IPS-18c (cell line): Measurements from ENCODE around the gene ITPR1.

Source experiments
- H3K4me3 ChIP-seq: 2 replicates; pipeline ENCODE4 v1.7.0; 2013; ENCODE audit warnings: low read depth, mild to moderate bottlenecking, low read length, moderate library complexity; ENCODE audit not compliant: insufficient read depth
- H3K9me3 ChIP-seq: one replicate; pipeline ENCODE4 v1.6.1; 2013; ENCODE audit warnings: mild to moderate bottlenecking, low read length, moderate library complexity; ENCODE audit not compliant: control insufficient read depth, insufficient read depth

ITPR1 gene

DNA sequence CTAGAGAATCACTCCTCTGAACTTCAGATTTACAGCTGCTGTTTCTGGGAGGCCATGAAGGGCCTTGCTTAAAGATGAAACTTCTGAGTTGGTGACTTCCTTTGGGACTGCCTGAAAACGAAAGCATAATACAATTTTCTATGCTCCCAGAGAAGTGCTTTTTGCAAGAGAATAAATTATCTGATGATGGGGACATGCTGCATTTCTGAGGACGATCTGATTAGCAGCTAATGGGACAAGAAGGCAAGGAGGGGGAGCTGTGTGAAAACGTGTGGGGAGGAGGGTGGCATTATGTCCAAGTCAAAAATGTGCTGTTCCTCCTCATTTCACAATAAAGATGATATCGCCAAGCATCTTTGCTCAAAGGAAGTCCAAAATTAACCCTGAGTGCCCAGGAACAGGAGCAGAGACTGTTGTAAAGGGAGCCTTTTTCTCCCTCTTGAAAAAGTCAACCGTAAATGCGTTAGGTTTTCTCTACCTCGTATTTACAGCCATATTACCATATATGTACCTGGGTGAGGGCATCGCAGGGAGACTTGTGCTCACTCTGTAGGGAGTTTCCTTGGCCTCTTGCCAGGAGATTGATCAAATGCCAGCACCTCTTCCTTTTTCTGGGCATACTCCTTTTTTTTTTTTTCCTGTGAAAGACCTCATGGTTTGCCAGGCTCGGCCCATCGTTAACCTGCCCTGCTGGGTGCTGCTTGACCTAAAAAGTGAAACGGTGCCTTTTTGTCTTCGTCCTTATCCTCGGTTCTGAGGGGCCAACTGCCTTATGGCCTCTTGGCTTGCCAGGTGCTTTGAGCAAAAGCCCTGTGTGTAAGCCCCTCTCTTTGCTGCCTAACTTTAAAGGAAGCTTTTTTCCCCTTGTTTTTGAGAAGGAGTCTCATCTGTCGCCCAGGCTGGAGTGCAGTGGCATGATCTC lies 11.5 kb downstream of the ITPR1 start:
- no peaks in the 10 kb centered on the region for H3K9me3 ChIP-seq
- no peak overlapping the region for H3K4me3 ChIP-seq

GRCh38 chr3:4505688-4506558 lies 12.8 kb downstream of the ITPR1 start:
- no peaks in the 10 kb centered on the region for H3K9me3 ChIP-seq
- H3K4me3 ChIP-seq = no peak overlapping the region

GRCh38 chr3:4506559-4507023 lies 13.4 kb downstream of the ITPR1 start:
- Histone ChIP-seq H3K9me3 (no peaks in the 10 kb centered on the region), H3K4me3 (no peak overlapping the region)

DNA sequence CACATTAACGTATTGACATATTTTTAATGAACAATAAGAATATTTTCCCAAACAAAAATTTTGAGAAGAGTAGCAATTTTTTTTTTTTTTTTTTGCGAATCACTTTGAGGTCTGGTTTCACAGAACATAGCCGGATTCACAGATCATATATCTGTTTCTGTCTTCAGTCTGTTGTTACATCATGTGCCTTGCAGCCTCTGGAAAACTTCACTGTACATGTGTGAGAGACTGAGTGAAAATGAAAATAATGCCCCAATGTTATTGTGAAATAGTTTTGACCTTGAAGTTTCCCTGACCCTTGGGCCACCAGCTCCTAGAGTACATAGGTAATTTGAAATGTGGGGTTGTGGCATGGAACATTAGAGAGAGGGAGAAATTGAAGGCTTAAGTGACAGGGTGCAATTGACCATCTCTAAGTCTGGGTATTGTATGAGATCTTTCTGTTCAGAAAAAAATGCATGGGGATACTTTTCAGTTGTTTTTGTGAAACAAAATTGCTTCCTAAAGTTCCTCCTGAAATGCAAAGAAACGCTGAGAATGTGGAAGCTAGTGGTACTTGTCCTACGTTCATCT lies 14.0 kb downstream of the ITPR1 start:
- Histone ChIP-seq H3K4me3 (no peak overlapping the region), H3K9me3 (no peaks in the 10 kb centered on the region)

DNA sequence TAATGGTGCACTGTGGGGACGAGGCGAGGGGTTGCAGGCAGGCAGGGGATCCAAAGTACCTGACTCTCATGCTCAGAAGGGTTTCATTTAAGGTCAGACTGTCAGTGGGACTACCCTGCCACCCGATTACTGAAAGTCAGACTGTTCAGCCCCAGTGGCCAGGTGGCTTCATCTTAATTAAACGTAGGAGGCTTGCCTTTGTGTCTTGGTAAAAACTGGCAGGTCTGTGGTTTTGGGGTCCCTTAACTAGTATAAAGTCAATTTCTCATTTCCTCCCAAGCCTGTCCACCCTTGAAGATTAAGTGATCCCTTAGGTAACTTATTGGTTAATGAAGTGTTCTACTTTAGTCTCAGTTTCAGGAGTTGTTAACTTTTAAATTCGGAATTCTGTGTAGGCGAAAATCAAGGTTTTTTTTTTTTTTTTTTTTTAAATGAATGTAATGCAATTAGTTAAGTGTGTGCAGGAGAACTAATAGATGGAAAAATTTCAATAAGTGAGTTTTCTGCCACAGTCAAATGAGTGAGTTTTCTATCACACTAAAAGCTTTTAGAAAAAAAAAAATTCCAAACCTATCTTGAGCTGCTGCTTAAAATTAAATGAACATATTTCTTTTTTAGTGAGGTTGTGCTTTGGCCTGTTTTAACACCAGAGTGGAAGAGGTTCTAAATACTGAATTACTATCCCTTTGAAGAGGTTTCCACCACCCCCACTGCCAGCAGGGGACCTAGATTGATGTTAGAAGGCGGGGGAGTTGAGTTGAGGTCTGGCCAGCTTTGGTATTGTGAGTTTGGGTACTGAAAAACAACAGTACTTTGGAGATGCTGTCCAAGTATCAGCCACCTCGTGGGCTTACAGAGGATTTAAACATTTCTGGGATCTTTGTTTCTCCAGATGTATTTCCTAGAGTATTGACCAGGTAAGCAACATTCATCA lies 15.2 kb downstream of the ITPR1 start:
- H3K4me3 ChIP-seq = no peak overlapping the region
- no peaks in the 10 kb centered on the region for H3K9me3 ChIP-seq

DNA sequence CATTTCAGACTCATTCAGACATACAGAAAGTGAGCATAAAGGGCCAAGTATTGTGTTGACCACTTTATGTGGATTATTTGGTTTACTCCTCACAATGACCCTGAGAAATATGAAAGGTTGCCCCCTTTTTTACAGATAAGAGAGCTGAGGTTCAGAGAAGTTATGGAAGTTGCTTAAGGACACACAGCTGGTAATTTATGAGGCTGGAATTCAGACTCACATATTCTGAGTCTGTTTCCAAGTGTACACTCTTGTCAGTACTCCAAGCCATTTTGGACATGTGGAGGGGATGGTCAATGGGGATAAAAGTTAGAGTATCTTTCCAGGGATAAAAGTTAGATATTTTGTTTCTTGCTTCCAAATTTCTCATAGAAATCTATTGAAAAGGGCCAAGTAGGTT lies 15.9 kb downstream of the ITPR1 start:
- H3K4me3 ChIP-seq = no peak overlapping the region; the same call in 1 of the 2 replicates
- H3K9me3 ChIP-seq = no peaks in the 10 kb centered on the region

- Histone ChIP-seq H3K4me3 (no peak overlapping the region), H3K9me3 (no peaks in the 10 kb centered on the region)
These were observed 17.0 kb downstream of the ITPR1 start for GRCh38 chr3:4509983-4510755.

GRCh38 chr3:4511491-4512262 lies 18.5 kb downstream of the ITPR1 start:
- H3K4me3 ChIP-seq = no peak overlapping the region
- no peaks in the 10 kb centered on the region for H3K9me3 ChIP-seq

DNA sequence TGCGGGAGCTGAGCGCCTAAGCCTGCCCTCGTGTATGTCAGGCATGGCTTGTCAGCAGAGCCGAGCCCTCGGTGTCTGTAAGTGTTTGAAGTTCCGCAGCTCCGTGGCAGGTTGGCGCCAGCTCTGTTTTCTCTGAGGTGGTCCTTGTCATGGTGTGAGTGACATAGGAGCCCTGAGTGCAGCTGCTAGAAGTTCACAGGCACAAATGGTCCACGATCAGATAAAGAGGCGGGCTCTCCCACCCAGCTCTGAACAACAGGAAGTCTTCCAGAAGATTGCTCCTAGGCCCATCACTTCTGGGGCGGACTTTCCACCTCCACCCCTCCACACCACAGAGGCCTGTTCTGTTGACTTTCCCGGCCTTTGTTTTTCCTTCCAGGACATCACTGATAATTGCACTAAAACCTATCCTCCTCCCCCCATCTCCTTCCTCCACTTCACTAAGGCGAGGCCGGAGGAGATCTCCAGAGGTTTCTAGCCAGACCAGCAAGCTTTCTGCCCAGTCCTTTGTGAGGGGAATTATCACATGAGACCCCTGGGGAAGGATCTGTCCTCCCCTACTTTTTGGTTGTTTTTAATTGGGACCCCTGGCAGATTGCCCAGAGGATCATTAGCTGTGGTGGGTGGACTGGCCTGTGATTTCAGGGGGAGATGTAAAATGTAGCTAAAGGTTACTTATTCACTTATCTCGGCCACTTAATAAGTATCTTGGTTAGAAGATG lies 19.9 kb downstream of the ITPR1 start:
- no peak overlapping the region for H3K4me3 ChIP-seq
- H3K9me3 ChIP-seq = no peaks in the 10 kb centered on the region

- Histone ChIP-seq H3K9me3 (no peaks in the 10 kb centered on the region), H3K4me3 (no peak overlapping the region)
These were observed 21.2 kb downstream of the ITPR1 start for GRCh38 chr3:4514321-4514720.

- Histone ChIP-seq H3K9me3 (no peaks in the 10 kb centered on the region), H3K4me3 (no peak overlapping the region)
These were observed 21.8 kb downstream of the ITPR1 start for GRCh38 chr3:4514916-4515315.

DNA sequence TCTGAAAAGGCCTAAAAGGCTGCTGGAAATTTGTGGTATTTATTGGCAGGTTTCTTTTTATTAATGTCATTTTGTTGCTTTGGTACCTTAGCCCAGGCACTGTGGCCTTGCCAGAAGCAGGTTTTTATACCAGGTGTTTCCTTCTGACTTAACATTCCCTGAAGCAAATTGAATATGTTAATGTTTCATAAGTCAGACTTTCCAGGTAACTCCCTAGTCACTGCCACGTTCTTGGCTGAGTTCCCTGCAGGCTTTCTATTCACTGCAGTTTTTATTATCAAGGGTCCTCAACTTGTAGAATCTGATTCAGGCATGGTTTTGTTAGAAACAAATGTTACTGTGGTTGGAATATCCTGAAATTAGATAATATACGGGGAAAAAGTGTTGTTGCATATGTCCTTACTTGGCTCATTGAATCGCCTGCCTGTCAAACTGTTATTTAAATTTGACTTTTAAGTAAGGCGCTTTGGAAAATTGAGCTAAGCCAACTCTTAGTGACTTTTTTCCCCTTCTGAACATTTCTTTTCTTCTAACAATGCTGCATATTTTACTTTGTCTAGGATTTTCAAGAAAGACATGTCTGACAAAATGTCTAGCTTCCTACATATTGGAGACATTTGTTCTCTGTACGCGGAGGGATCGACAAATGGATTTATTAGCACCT lies 22.9 kb downstream of the ITPR1 start:
- Histone ChIP-seq H3K9me3 (no peaks in the 10 kb centered on the region), H3K4me3 (no peak overlapping the region)

GRCh38 chr3:4517093-4517492 lies 23.9 kb downstream of the ITPR1 start:
- Histone ChIP-seq H3K4me3 (no peak overlapping the region), H3K9me3 (no peaks in the 10 kb centered on the region)

DNA sequence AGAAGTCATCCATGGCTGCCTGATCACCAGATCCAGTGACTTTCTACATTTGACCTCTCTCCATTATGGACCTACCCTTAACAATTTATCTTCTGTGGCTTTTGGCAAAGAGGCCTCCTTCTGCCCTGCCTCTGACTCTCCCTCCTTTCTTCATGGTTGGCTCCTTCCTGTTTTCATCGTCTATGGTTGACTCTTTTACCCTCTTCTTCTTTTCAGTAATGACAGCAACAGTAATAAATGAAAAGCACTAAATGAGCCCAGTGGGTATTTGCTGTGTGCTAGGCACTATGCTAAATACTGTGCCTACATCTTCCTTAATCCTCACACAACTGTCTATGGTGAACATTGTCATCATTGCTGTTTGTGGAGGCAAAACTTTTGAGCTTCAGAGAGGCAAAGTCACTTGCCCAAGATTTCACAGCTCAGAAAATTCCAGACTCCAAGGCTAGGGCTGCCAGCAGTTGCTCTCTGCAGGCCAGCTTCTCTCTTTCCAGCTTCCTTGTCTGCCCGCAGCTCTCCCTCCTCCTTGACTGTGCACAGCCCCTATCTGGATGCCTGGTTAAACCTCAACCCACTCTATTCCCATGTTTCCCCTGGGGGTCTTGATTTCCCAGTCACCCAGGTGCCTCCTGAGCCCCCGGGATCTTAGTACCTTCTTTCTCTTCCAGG lies 24.6 kb downstream of the ITPR1 start:
- H3K4me3 ChIP-seq = no peak overlapping the region
- no peaks in the 10 kb centered on the region for H3K9me3 ChIP-seq
